ENCODE results near the gene KRTAP5-2. TPM values are rescaled to one million over a fixed set of nuclear protein-coding genes. Genes with fewer than 3 reads are reported as not detected.

Gene KRTAP5-2
- total and polyA plus RNA-seq, 9 of the 15 experiments (the other 6 are each of a cell fraction or from before 2014, with no cell fraction given), result not detected

DNA sequence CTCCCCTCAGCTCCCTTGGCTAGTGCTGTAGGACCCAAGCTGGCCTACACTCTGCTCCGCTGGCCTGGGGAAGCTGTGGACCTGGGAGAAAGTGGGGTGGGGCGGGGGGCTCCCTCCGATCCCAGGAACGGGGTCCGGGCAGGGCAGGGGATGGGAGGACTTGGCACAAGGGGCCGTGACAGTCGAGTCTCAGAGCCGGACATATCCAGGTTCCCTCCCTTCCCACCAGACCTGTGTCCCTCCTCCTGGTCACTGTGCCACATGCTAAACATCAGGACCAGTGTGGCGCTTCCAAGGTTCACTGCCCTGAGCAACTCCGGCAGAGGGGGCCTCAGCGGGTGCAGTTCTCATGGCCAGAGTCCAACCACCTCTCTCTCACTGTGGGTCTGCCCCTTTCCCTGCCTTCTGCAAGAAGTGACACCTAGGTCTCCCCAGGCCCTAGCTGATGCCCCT, 28.1 kb downstream of the KRTAP5-2 start (continued):
- TF ChIP-seq, protein P1, sequence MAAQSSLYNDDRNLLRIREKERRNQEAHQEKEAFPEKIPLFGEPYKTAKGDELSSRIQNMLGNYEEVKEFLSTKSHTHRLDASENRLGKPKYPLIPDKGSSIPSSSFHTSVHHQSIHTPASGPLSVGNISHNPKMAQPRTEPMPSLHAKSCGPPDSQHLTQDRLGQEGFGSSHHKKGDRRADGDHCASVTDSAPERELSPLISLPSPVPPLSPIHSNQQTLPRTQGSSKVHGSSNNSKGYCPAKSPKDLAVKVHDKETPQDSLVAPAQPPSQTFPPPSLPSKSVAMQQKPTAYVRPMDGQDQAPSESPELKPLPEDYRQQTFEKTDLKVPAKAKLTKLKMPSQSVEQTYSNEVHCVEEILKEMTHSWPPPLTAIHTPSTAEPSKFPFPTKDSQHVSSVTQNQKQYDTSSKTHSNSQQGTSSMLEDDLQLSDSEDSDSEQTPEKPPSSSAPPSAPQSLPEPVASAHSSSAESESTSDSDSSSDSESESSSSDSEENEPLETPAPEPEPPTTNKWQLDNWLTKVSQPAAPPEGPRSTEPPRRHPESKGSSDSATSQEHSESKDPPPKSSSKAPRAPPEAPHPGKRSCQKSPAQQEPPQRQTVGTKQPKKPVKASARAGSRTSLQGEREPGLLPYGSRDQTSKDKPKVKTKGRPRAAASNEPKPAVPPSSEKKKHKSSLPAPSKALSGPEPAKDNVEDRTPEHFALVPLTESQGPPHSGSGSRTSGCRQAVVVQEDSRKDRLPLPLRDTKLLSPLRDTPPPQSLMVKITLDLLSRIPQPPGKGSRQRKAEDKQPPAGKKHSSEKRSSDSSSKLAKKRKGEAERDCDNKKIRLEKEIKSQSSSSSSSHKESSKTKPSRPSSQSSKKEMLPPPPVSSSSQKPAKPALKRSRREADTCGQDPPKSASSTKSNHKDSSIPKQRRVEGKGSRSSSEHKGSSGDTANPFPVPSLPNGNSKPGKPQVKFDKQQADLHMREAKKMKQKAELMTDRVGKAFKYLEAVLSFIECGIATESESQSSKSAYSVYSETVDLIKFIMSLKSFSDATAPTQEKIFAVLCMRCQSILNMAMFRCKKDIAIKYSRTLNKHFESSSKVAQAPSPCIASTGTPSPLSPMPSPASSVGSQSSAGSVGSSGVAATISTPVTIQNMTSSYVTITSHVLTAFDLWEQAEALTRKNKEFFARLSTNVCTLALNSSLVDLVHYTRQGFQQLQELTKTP (IDR thresholded peaks at IDR 0.05; ENCODE audit: low read depth in 1 of 2, partially characterized antibody in 2 of 2), result no peak

DNA sequence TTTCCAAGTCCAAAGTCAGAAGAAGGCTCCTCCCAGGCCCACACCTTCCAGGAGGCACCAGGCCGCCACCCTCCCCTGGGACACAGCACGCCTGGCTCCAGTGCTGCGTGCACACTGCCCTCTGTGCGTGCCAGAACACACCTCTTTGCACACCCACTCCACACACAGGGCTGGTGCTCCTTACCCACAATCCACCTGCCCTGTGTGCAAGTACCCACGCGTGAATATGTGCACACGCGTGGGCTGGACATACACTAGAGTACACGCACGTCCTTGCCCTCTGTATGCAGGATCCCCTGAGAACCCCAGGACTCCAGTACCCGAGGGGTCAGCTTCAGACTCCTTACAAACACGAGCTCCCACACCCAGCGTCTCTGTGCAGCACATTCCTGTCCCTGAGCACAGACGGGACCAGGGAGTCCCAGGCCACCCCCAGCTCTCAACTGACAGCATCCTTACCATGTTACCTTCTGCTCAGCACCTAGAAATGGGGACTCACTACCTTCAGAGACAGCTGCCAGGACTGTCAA, 28.8 kb downstream of the KRTAP5-2 start:
- TF ChIP-seq ZC3H8 (IDR thresholded peaks at IDR 0.05) (no peak), RBFOX2 (IDR thresholded peaks at IDR 0.05; ENCODE audit: low read depth, low read length) (0 out of 2 replicates have a peak, but pooled peaks have one; percentile 5), SP1 (CRISPR knock-in tag; IDR thresholded peaks at IDR 0.05) (peak; percentile 63; the same call in 1 of the 2 replicates)
- ChIA-PET CTCF (ENCODE audit: low intra/inter-chr PET ratio) (no interaction called here), POLR2A (interaction anchor here (0.6 to 1.4 kb wide), 3 partner anchors 11 to 24 kb away, joined by 3 read pairs; no protein-coding TSS in a partner anchor)
- H3K9ac ChIP-seq (ENCODE audit: insufficient read depth in 1 of 2, low read depth in 2 of 2, low read length in 2 of 2), result 0 out of 4 replicates have a peak overlapping the region, but pooled peaks of 1 of the 2 experiments have one; percentile 14
- no peak overlapping the region for H3K27ac ChIP-seq (ENCODE audit: extremely low read depth, low read depth, low read length)
- BruUV-seq (replicated peaks), result no TSS peak
- ATAC-seq (no peak), DNase-seq (ENCODE audit: extremely low read depth in 1 of 4, low spot score in 3 of 4) (no peak), FAIRE-seq (no peak)
- no peaks in the 10 kb centered on the region for H3K9me3 ChIP-seq (replicated peaks; ENCODE audit: control insufficient read depth, insufficient read depth, low read depth, low read length)
- 32% methylated on average over 13 of the region's 14 CpGs for WGBS (ENCODE audit: insufficient coverage, low coverage, missing lambda C conversion rate)
- in situ Hi-C loops (cut with MboI) (no loop called here), intact Hi-C loops (cut with micrococcal nuclease) (no loop called here)
- no peak overlapping the region for H3K4me2 ChIP-seq (ENCODE audit: insufficient read depth, low read length)
- H3K36me3 ChIP-seq (ENCODE audit: control insufficient read depth, insufficient read depth, low read length), result no peaks in the 10 kb centered on the region
- H3K9me1 ChIP-seq (ENCODE audit: control insufficient read depth, insufficient read depth, low read length), result peaks cover 3% of the 10 kb centered on the region
- H4K20me1 ChIP-seq (replicated peaks; ENCODE audit: control insufficient read depth, insufficient read depth, low read length), result peaks cover 51% of the 10 kb centered on the region
- H3K4me3 ChIP-seq, result no peak overlapping the region
- no peak overlapping the region for H2AFZ ChIP-seq (ENCODE audit: low read depth, low read length)
- H3K4me1 ChIP-seq (replicated peaks in 1 of 2; ENCODE audit: control insufficient read depth in 2 of 2, insufficient read depth in 2 of 2, low read length in 2 of 2), result peaks cover 0 to 63% of the 10 kb centered on the region in 2 experiments; a peak in 3 of 5 replicates
- H3K79me2 ChIP-seq (ENCODE audit: control insufficient read depth, insufficient read depth, low read length), result no peaks in the 10 kb centered on the region
- peaks cover 0 to 22% of the 10 kb centered on the region in 2 experiments; a peak in 2 of 5 replicates for H3K27me3 ChIP-seq (ENCODE audit: control insufficient read depth in 2 of 2, insufficient read depth in 2 of 2, low read length in 2 of 2)

Data from K562 (cell line).